Effector memory CD4-positive, alpha-beta T cell (primary cell): ENCODE results near the gene SUPT6H.
"Not testable (repeated sequence)": the region's sequence is repeated elsewhere in the genome, so short reads cannot be mapped to it uniquely, and the experiment has no call there.

Experiments
- DNase-seq, 3 donors: peaks; one replicate each; pipeline ENCODE4 v3.0.0-alpha.2; 2020
- H3K27ac ChIP-seq: 2 replicates; pipeline ENCODE4 v1.7.0; 2013; ENCODE audit warnings: mild to moderate bottlenecking, low read length, moderate library complexity; ENCODE audit not compliant: insufficient read depth, poor library complexity, severe bottlenecking
- H3K27me3 ChIP-seq: replicated peaks from 2 replicates; pipeline ENCODE4 v1.7.0; 2013; ENCODE audit warnings: mild to moderate bottlenecking, low read length; ENCODE audit not compliant: insufficient read depth, control insufficient read depth, poor library complexity, severe bottlenecking
- H3K36me3 ChIP-seq: 2 replicates; pipeline ENCODE4 v1.7.0; 2013; ENCODE audit warnings: mild to moderate bottlenecking, low read length, moderate library complexity; ENCODE audit not compliant: control insufficient read depth, insufficient read depth
- H3K4me1 ChIP-seq: 2 replicates; pipeline ENCODE4 v1.7.0; 2013; ENCODE audit warnings: low read length, mild to moderate bottlenecking; ENCODE audit not compliant: control insufficient read depth, insufficient read depth, poor library complexity, severe bottlenecking
- H3K4me3 ChIP-seq: 2 replicates; pipeline ENCODE4 v1.7.0; 2013; ENCODE audit warnings: low read length, low read depth, mild to moderate bottlenecking; ENCODE audit not compliant: insufficient read depth, poor library complexity, severe bottlenecking
- H3K9me3 ChIP-seq: 2 replicates; pipeline ENCODE4 v1.7.0; 2013; ENCODE audit warnings: mild to moderate bottlenecking, low read length, moderate library complexity; ENCODE audit not compliant: control insufficient read depth

SUPT6H gene

DNA sequence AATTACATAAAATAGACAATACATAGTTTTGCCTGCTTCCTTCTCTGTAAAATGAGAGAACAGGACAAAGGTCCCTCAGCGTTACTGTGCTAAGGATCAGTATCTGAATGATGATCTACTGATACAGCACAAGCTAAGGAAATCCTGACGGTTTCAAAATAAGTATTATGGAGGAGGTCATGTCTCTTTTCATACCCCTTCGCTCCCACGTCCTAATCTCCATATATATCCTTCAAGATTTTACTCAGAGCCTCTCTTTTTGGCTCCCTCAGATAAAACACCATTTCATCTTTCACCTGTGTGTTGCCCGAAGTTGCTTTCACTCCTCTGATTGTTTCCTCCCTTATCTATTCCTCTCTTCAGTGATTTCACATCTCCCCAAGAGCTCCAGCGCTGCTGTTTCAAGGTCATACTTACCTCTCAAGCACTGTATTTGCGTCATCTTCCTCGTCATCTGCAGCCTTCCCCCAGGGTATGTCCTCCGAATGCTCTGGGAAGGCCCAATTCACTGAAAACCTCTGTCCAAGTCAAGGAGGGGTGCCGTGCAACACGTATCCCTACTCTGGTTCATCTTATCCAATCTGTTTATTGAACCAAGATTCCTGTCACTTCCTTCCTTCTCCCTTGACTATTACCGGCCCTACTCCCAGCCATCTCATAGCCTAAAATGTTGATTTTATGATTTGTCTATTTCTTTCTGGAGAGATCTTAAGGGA, 15.8 kb upstream of the SUPT6H start:
- peak in 1 of 3 donors; percentile 14 for DNase-seq
- H3K4me1 ChIP-seq: peaks cover 25% of the 10 kb centered on the region
- no peaks in the 10 kb centered on the region for H3K9me3 ChIP-seq
- H3K4me3 ChIP-seq: no peak overlapping the region
- peak overlapping the region; percentile 89 for H3K27ac ChIP-seq
- H3K27me3 ChIP-seq: no peaks in the 10 kb centered on the region
- H3K36me3 ChIP-seq: peaks cover 30% of the 10 kb centered on the region

DNA sequence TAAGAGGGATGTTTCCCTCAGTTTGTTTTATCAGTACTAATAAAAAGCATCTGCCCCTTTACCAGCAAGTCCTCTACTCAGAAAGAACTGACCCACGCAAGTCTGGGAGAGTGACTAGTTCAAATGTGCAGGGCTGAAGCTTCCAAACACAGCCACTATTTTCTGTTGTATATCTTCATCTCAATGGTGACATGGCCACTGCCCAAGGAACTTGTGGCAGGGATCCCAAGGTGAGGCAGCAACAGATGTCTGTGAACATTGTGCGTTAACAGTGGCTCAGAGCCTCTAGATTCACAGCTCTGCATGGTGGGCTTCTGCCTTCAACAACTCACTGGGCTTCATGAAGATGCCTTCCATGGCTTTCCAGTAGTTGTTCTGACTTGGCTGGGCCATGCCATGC, 13.3 kb upstream of the SUPT6H start:
- Histone ChIP-seq H3K36me3 (peaks cover 18% of the 10 kb centered on the region), H3K4me1 (peaks cover 20% of the 10 kb centered on the region), H3K4me3 (no peak overlapping the region), H3K9me3 (no peaks in the 10 kb centered on the region), H3K27me3 (no peaks in the 10 kb centered on the region), H3K27ac (no peak overlapping the region)
- no peak for DNase-seq

DNA sequence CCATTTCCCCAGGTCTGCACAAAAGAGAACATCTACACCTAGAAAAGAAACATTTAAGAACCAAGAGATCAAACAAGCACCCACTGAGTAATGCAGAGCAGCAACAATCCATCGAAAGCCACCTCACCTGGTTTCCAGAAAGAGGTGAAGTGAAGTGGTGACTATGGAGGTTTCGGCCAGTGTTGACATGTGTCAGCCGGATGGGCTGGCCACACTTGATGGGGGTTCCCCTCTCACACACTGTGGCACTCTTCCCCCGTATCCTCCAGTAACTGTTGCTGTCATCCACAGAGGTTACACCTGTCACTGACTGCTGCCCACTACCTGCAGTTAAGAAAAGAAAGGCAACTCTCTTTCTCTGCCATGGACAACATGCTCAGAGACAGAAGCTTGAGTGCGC, 6.8 kb upstream of the SUPT6H start:
- H3K36me3 ChIP-seq: peaks cover 11% of the 10 kb centered on the region
- no peak for DNase-seq
- no peak overlapping the region for H3K27ac ChIP-seq
- H3K4me3 ChIP-seq: no peak overlapping the region
- no peaks in the 10 kb centered on the region for H3K4me1 ChIP-seq
- no peaks in the 10 kb centered on the region for H3K27me3 ChIP-seq
- no peaks in the 10 kb centered on the region for H3K9me3 ChIP-seq

DNA sequence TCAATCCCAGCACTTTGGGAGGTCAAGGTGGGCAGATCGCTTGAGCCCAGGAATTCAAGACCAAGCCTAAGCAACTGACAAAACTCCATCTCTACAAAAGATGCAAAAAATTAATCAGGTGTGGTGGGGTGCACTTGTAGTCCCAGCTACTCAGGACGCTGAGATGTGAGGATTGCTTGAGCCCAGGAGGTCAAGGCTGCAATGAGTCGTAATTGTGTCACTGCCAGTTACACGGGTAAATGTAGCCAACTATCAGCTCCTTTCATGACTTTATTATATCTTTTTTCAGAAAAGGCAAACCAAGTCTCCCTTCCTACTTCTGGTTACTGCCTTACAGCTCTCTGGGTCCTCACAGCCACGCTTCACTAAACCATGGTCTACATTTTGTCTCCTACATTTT, 4.2 kb upstream of the SUPT6H start:
- H3K4me3 ChIP-seq: no peak overlapping the region
- H3K9me3 ChIP-seq: no peaks in the 10 kb centered on the region
- peaks cover 3% of the 10 kb centered on the region for H3K4me1 ChIP-seq
- peaks cover 6% of the 10 kb centered on the region for H3K36me3 ChIP-seq
- DNase-seq: no peak
- no peaks in the 10 kb centered on the region for H3K27me3 ChIP-seq
- H3K27ac ChIP-seq: no peak overlapping the region

DNA sequence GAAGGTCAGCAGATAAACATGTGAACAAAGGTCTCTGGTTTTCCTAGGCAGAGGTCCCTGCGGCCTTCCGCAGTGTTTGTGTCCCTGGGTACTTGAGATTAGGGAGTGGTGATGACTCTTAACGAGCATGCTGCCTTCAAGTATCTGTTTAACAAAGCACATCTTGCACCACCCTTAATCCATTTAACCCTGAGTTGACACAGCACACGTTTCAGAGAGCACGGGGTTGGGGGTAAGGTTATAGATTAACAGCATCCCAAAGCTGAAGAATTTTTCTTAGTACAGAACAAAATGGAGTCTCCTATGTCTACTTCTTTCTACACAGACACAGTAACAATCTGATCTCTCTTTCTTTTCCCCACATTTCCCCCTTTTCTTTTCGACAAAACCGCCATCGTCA, 3.7 kb upstream of the SUPT6H start:
- H3K9me3 ChIP-seq, H3K36me3 ChIP-seq, H3K27ac ChIP-seq, H3K4me1 ChIP-seq, H3K4me3 ChIP-seq, DNase-seq, H3K27me3 ChIP-seq: not testable (repeated sequence)

DNA sequence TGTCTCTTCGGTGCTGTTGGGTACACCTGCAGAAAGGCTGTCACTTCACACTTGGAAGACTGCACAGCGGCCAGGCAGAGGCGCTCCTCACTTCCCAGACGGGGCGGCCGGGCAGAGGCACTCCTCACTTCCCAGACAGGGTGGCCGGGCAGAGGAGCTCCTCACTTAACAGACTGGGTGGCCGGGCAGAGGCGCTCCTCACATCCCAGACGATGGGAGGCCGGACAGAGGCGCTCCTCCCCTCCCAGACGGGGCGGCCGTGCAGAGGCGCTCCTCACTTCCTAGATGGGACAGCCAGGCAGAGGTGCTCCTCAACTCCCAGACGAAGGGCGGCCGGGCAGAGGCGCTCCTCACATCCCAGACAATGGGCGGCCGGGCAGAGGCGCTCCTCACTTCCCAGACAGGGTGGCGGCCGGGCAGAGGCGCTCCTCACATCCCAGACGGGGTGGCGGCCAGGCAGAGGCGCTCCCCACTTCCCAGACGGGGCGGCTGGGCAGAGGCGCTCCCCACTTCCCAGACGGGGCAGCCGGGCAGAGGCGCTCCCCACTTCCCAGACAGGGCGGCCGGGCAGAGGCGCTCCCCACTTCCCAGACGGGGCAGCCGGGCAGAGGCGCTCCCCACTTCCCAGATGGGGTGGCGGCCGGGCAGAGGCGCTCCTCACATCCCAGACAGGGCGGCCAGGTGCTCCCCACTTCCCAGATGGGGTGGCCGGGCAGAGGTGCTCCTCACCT, 3.1 kb upstream of the SUPT6H start:
- DNase-seq, H3K27ac ChIP-seq, H3K9me3 ChIP-seq, H3K4me3 ChIP-seq, H3K27me3 ChIP-seq, H3K36me3 ChIP-seq, H3K4me1 ChIP-seq: not testable (repeated sequence)

DNA sequence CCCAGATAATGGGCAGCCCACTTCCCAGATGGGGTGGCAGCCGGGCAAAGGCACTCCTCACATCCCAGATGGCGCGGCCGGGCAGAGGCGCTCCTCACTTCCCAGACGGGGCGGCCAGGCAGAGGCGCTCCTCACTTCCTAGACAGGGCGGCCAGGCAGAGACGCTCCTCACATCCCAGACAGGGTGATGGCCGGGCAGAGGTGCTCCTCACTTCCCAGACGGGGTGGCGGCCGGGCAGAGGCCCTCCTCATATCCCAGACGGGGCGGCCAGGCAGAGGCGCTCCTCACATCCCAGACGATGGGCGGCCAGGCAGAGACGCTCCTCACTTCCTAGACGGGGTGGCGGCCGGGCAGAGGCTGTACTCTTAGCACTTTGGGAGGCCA, 2.5 kb upstream of the SUPT6H start:
- not testable (repeated sequence) for H3K4me1 ChIP-seq, DNase-seq, H3K27me3 ChIP-seq, H3K9me3 ChIP-seq, H3K4me3 ChIP-seq, H3K36me3 ChIP-seq, H3K27ac ChIP-seq

DNA sequence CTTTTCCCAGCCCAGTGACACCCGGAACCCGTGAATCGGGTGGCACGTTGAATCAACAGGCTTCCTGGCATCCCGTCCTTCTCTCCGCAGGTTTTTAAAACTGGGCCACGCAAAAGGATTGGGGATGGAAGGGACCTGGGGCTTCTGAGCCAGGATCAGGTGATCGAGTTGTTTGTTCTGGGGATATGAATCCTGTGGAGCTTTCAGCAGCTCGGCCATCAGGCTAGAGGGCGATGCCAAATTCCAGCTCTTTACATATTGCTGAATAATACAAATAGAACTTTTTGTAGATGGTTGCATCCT, 473 bp downstream of the SUPT6H start:
- peaks cover 8% of the 10 kb centered on the region for H3K4me1 ChIP-seq

DNA sequence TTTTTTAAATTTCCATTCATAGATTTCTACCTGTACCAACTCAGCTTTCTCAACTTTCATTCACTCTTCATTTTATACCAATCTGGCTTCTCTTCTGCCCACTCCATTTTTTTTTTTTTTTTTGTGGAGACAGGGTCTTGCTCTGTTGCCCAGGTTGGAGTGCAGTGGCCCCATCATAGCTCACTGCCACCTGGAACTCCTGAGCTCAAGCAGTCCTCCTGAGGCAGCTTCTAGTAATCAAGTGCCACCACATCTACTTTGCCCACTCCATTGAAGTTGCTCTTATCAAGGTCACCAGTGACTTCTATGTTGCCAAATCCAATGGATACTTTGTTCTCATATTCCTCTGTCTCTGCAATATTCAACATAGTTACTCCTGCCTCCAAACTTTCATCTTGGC, 1.7 kb downstream of the SUPT6H start:
- peaks cover 9% of the 10 kb centered on the region for H3K36me3 ChIP-seq
- H3K27me3 ChIP-seq: no peaks in the 10 kb centered on the region
- no peak overlapping the region for H3K4me3 ChIP-seq
- peaks cover 8% of the 10 kb centered on the region for H3K4me1 ChIP-seq
- H3K9me3 ChIP-seq: no peaks in the 10 kb centered on the region
- H3K27ac ChIP-seq: no peak overlapping the region
- no peak for DNase-seq

More for the DNA sequence above, 473 bp downstream of the SUPT6H start:
- peak overlapping the region; percentile 92 for H3K4me3 ChIP-seq
- H3K36me3 ChIP-seq: no peaks in the 10 kb centered on the region
- no peaks in the 10 kb centered on the region for H3K27me3 ChIP-seq
- no peak for DNase-seq
- no peaks in the 10 kb centered on the region for H3K9me3 ChIP-seq
- peak overlapping the region; percentile 99 for H3K27ac ChIP-seq

DNA sequence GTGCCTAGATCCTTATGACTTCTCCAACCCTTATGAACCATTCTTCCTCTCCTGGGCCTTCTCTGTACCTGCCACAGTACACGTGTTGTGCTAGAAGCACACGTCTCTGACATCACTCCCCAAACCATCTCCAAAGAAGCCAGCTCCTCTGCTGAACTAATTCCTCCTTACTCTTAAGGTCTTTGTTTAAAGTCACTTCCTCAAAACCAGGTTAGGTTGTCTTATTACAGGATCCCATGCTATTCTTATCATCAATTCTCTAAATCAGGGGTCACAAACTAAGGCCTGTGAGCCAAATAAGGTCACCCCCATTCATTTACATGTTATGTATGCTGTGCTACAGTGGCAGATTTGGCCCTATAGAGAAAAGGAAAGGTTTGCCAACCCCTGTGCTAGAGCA, 4.0 kb downstream of the SUPT6H start:
- peaks cover 19% of the 10 kb centered on the region for H3K36me3 ChIP-seq
- H3K9me3 ChIP-seq: no peaks in the 10 kb centered on the region
- H3K27me3 ChIP-seq: no peaks in the 10 kb centered on the region
- no peak overlapping the region for H3K4me3 ChIP-seq
- H3K27ac ChIP-seq: no peak overlapping the region
- DNase-seq: no peak
- peaks cover 7% of the 10 kb centered on the region for H3K4me1 ChIP-seq
